Measurements from ENCODE around the gene APLP2. TPM values are rescaled to one million over a fixed set of nuclear protein-coding genes. Genes with fewer than 3 reads are reported as not detected.

The APLP2 gene
- total and polyA plus RNA-seq, 9 of the 15 experiments (the other 6 are each of a cell fraction or from before 2014, with no cell fraction given): 17.4 to 164 (median 118) TPM

- TF ChIP-seq TOE1 (IDR thresholded peaks at IDR 0.05; ENCODE audit: borderline replicate concordance) (no peak), TOE1 (CRISPR knock-in tag; IDR thresholded peaks at IDR 0.05; ENCODE audit: borderline replicate concordance, low read depth) (no peak), KAT8 (IDR thresholded peaks at IDR 0.05; ENCODE audit: low read depth) (no peak), NELFE (IDR thresholded peaks at IDR 0.05; ENCODE audit: insufficient read depth, insufficient read length) (no peak), KDM2B (CRISPR knock-in tag; IDR thresholded peaks at IDR 0.05) (no peak), EP300 (IDR thresholded peaks at IDR 0.05; ENCODE audit: low read length) (no peak), TEAD4 (IDR thresholded peaks at IDR 0.05; ENCODE audit: low read length) (no peak), TEAD4 (CRISPR knock-in tag; IDR thresholded peaks at IDR 0.05; ENCODE audit: borderline replicate concordance) (no peak), SRSF3 (IDR thresholded peaks at IDR 0.05; ENCODE audit: insufficient read depth, low read length) (no peak), CHD1 (IDR thresholded peaks at IDR 0.05; ENCODE audit: low read length) (no peak), ELK3 (CRISPR knock-in tag; IDR thresholded peaks at IDR 0.05) (no peak), ZBTB34 (CRISPR knock-in tag; IDR thresholded peaks at IDR 0.05) (no peak), ZNF583 (CRISPR knock-in tag; IDR thresholded peaks at IDR 0.05) (no peak), THRB (CRISPR knock-in tag; conservative IDR thresholded peaks at IDR 0.05) (no peak)
These were observed 90.2 kb downstream of the APLP2 start, which contains the start of gene ST14 (continued) for GRCh38 chr11:130159657-130160497.
